ENCODE measurements around the gene MMP24. TPM values are rescaled to one million over a fixed set of nuclear protein-coding genes. Genes with fewer than 3 reads are reported as not detected.

MMP24 gene
- total and polyA plus RNA-seq, 2 of the 13 experiments (the other 11 are each of a cell fraction or from before 2014, with no cell fraction given), result 0.29 to 0.35 TPM

DNA sequence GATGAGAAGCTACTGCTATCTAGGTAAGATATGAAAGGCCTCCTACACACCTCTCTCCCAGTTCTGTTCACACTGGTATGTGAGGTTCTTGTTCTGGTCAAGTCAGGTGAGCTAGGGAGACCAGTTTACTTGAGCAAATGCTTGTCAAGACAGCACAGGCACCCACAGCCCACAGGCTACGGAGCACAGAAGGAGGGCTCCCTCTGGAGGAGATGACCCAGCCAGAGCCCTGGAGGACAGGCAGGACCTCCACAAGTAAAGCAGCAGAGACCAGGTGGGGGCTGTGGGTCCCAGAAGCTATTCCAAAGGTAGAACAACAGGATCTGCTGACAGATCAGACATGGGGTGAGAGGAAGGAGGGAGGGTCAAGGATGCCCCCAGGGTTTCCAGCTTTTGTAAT is 38.3 kb downstream of the MMP24 start (continued):
- TF ChIP-seq ZNF383 (CRISPR knock-in tag; IDR thresholded peaks at IDR 0.05; ENCODE audit: borderline replicate concordance) (0 out of 2 replicates have a peak, but pooled peaks have one; percentile 43), RAD21 (CRISPR knock-in tag; IDR thresholded peaks at IDR 0.05) (peak; percentile 76), ZNF292 (CRISPR knock-in tag; IDR thresholded peaks at IDR 0.05; ENCODE audit: borderline replicate concordance, low read depth) (peak; percentile 54; the same call in 1 of the 2 replicates), NR2F6 (IDR thresholded peaks at IDR 0.05) (0 out of 2 replicates have a peak, but pooled peaks have one; percentile 8), NR2F6 (CRISPR knock-in tag; IDR thresholded peaks at IDR 0.05) (no peak), THAP11 (CRISPR knock-in tag; IDR thresholded peaks at IDR 0.05) (peak; percentile 53; the same call in 1 of the 2 replicates), ZNF614 (CRISPR knock-in tag; IDR thresholded peaks at IDR 0.05; ENCODE audit: borderline replicate concordance) (0 out of 2 replicates have a peak, but pooled peaks have one; percentile 34), SMC3 (IDR thresholded peaks at IDR 0.05; ENCODE audit: low read length) (peak; percentile 57; the same call in 1 of the 2 replicates), ZNF263 (CRISPR knock-in tag; IDR thresholded peaks at IDR 0.05) (0 out of 2 replicates have a peak, but pooled peaks have one; percentile 36), FOXC1 (CRISPR knock-in tag; IDR thresholded peaks at IDR 0.05; ENCODE audit: borderline replicate concordance) (0 out of 2 replicates have a peak, but pooled peaks have one; percentile 22), MEIS1 (CRISPR knock-in tag; IDR thresholded peaks at IDR 0.05; ENCODE audit: borderline replicate concordance) (0 out of 2 replicates have a peak, but pooled peaks have one; percentile 24), MTA1 (CRISPR knock-in tag; IDR thresholded peaks at IDR 0.05; ENCODE audit: borderline replicate concordance) (0 out of 2 replicates have a peak, but pooled peaks have one; percentile 28)
- TF ChIP-seq, protein P1, sequence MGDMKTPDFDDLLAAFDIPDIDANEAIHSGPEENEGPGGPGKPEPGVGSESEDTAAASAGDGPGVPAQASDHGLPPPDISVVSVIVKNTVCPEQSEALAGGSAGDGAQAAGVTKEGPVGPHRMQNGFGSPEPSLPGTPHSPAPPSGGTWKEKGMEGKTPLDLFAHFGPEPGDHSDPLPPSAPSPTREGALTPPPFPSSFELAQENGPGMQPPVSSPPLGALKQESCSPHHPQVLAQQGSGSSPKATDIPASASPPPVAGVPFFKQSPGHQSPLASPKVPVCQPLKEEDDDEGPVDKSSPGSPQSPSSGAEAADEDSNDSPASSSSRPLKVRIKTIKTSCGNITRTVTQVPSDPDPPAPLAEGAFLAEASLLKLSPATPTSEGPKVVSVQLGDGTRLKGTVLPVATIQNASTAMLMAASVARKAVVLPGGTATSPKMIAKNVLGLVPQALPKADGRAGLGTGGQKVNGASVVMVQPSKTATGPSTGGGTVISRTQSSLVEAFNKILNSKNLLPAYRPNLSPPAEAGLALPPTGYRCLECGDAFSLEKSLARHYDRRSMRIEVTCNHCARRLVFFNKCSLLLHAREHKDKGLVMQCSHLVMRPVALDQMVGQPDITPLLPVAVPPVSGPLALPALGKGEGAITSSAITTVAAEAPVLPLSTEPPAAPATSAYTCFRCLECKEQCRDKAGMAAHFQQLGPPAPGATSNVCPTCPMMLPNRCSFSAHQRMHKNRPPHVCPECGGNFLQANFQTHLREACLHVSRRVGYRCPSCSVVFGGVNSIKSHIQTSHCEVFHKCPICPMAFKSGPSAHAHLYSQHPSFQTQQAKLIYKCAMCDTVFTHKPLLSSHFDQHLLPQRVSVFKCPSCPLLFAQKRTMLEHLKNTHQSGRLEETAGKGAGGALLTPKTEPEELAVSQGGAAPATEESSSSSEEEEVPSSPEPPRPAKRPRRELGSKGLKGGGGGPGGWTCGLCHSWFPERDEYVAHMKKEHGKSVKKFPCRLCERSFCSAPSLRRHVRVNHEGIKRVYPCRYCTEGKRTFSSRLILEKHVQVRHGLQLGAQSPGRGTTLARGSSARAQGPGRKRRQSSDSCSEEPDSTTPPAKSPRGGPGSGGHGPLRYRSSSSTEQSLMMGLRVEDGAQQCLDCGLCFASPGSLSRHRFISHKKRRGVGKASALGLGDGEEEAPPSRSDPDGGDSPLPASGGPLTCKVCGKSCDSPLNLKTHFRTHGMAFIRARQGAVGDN (CRISPR knock-in tag; IDR thresholded peaks at IDR 0.05), result peak; percentile 35
- TF ChIP-seq, protein P2, sequence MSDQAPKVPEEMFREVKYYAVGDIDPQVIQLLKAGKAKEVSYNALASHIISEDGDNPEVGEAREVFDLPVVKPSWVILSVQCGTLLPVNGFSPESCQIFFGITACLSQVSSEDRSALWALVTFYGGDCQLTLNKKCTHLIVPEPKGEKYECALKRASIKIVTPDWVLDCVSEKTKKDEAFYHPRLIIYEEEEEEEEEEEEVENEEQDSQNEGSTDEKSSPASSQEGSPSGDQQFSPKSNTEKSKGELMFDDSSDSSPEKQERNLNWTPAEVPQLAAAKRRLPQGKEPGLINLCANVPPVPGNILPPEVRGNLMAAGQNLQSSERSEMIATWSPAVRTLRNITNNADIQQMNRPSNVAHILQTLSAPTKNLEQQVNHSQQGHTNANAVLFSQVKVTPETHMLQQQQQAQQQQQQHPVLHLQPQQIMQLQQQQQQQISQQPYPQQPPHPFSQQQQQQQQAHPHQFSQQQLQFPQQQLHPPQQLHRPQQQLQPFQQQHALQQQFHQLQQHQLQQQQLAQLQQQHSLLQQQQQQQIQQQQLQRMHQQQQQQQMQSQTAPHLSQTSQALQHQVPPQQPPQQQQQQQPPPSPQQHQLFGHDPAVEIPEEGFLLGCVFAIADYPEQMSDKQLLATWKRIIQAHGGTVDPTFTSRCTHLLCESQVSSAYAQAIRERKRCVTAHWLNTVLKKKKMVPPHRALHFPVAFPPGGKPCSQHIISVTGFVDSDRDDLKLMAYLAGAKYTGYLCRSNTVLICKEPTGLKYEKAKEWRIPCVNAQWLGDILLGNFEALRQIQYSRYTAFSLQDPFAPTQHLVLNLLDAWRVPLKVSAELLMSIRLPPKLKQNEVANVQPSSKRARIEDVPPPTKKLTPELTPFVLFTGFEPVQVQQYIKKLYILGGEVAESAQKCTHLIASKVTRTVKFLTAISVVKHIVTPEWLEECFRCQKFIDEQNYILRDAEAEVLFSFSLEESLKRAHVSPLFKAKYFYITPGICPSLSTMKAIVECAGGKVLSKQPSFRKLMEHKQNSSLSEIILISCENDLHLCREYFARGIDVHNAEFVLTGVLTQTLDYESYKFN (CRISPR knock-in tag; conservative IDR thresholded peaks at IDR 0.05), result no peak
- TF ChIP-seq, protein P3, sequence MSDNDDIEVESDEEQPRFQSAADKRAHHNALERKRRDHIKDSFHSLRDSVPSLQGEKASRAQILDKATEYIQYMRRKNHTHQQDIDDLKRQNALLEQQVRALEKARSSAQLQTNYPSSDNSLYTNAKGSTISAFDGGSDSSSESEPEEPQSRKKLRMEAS (IDR thresholded peaks at IDR 0.05), result 0 out of 2 replicates have a peak, but pooled peaks have one; percentile 18
- TF ChIP-seq, protein P4, sequence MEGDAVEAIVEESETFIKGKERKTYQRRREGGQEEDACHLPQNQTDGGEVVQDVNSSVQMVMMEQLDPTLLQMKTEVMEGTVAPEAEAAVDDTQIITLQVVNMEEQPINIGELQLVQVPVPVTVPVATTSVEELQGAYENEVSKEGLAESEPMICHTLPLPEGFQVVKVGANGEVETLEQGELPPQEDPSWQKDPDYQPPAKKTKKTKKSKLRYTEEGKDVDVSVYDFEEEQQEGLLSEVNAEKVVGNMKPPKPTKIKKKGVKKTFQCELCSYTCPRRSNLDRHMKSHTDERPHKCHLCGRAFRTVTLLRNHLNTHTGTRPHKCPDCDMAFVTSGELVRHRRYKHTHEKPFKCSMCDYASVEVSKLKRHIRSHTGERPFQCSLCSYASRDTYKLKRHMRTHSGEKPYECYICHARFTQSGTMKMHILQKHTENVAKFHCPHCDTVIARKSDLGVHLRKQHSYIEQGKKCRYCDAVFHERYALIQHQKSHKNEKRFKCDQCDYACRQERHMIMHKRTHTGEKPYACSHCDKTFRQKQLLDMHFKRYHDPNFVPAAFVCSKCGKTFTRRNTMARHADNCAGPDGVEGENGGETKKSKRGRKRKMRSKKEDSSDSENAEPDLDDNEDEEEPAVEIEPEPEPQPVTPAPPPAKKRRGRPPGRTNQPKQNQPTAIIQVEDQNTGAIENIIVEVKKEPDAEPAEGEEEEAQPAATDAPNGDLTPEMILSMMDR (CRISPR knock-in tag; IDR thresholded peaks at IDR 0.05), result peak; percentile 82
- TF ChIP-seq, protein P5, sequence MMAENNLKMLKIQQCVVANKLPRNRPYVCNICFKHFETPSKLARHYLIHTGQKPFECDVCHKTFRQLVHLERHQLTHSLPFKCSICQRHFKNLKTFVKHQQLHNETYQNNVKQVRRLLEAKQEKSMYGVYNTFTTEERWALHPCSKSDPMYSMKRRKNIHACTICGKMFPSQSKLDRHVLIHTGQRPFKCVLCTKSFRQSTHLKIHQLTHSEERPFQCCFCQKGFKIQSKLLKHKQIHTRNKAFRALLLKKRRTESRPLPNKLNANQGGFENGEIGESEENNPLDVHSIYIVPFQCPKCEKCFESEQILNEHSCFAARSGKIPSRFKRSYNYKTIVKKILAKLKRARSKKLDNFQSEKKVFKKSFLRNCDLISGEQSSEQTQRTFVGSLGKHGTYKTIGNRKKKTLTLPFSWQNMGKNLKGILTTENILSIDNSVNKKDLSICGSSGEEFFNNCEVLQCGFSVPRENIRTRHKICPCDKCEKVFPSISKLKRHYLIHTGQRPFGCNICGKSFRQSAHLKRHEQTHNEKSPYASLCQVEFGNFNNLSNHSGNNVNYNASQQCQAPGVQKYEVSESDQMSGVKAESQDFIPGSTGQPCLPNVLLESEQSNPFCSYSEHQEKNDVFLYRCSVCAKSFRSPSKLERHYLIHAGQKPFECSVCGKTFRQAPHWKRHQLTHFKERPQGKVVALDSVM (CRISPR knock-in tag; IDR thresholded peaks at IDR 0.05), result peak; percentile 66; the same call in 1 of the 2 replicates

Data from HepG2 (cell line).